HG03108 (cell line): Measurements from ENCODE around the gene CYYR1.

Experiments used
- ATAC-seq: cut with Tn5 transposase; IDR thresholded peaks from one replicate; pipeline ENCODE4 v1.9.1; 2021; ENCODE audit warnings: moderate library complexity; ENCODE audit not compliant: unreplicated experiment

CYYR1 gene

DNA sequence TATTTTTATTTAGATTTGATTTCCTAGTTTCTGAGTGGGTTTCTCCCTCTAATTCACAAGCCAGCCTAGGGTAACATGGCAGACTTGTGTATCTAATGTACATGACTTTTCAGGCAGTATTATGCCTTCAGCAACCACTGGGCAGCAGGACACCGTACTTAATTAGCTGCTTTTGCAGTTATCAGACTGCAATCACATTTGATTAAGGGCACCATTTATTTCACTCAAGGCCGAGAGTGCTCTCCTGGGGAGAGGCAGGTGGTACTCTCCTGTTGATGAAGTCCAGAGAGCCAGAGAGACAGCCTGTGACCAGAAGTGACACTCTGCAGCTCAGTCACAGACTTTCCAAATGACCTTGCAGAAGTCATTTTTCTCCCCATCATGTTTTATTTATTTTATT lies 18.7 kb downstream of the CYYR1 start:
- no peak for ATAC-seq

DNA sequence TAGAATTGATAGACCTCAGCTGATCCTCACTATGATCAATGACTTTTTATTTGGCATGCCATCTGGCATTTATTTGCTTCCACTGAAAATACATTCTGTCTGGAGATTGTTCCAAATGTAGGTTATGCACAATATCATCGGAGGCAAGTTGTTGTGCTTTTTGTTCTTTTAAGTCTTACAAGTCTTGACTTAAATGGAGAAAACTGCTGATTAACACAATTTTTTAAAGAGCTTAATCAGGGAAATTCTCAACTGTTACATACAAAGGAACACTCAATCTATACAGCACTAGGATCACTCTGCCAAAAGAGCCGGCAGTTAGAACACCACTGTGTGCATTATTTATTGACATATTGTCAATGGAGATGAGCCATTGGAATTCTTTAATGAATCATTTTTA lies 19.2 kb downstream of the CYYR1 start:
- no peak for ATAC-seq

- ATAC-seq = no peak
Measured at GRCh38 chr21:26550326-26550725, 22.8 kb downstream of the CYYR1 start.

DNA sequence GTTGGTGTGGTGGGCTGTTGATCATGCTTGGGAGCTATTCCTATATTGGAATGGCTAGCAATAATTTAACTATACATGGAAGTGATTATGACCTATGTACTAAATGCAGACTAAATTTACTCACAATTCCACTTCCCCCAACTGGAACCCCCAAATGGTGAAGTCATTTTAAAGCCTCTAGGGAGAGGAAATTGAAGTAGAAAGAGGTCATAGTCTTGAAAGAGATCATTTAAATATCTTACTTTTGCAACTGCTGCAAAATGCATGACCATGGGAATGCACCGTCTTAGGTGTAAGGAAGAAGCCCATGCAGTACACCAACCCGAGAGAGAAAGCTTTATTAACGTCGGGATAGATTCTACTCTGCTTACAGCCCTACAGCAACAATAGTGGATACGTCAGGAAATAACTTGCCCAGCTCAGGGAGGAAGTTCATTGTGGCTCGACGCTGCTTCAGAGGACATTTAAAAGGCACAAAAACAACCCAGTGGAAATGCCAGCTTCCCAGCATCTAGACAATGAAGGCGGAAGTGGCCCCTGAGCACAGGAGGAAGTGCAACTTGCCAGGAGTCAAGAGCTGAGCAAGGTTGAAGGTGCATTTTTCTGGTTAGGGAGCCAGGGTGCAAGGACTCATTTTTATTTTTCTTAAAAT lies 26.5 kb downstream of the CYYR1 start:
- no peak for ATAC-seq

- no peak for ATAC-seq
Measured at GRCh38 chr21:26544201-26544775, 28.8 kb downstream of the CYYR1 start.

DNA sequence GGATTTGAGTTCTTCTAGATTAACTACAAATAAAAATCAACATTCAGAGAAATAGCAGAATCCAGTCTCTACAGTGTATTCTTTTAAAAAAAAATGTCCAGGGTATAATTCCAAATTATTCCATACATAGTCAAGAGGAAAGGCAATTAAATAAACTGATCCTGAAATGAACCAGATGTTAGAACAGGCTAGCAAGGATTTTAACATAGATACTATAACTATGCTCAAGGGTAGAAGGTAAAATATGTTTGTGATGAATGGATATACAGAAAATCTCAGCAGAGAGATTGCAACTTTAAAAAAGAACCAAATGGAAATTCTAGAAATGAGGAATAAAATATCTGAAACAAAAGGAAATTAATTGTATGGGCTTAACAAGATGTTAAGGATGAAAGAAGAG lies 32.4 kb downstream of the CYYR1 start:
- ATAC-seq = no peak

- ATAC-seq = no peak
Measured at GRCh38 chr21:26539566-26539965, 33.5 kb downstream of the CYYR1 start.

DNA sequence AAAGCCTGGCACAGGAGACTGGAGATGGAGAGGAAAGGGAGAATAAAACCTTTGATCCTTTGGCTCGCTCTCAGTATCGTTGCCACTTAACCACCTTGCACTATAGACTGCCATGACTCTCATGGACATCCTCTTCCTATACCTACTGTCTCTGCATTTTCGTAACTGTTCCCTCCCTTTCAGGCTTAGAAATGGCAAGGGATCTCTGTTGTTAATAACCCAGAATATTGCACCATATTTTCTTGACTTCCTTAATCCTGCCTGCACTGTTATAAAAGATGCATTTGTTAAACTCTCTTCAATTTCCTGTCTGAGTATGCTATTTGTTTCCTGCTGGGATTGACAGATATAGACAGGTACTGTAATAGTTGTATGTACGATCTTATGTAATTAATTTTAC lies 38.6 kb downstream of the CYYR1 start:
- no peak for ATAC-seq

GRCh38 chr21:26532208-26532607 lies 40.9 kb downstream of the CYYR1 start:
- no peak for ATAC-seq

- ATAC-seq = no peak
Measured at GRCh38 chr21:26529526-26529925, 43.6 kb downstream of the CYYR1 start.

GRCh38 chr21:26528882-26529281 lies 44.2 kb downstream of the CYYR1 start:
- no peak for ATAC-seq

- ATAC-seq = no peak
Measured at GRCh38 chr21:26522704-26523103, 50.4 kb downstream of the CYYR1 start.

GRCh38 chr21:26519142-26519541 lies 53.9 kb downstream of the CYYR1 start:
- ATAC-seq = no peak

- no peak for ATAC-seq
Measured at GRCh38 chr21:26515257-26515656, 57.8 kb downstream of the CYYR1 start.

GRCh38 chr21:26513212-26513611 lies 59.9 kb downstream of the CYYR1 start:
- ATAC-seq = no peak

DNA sequence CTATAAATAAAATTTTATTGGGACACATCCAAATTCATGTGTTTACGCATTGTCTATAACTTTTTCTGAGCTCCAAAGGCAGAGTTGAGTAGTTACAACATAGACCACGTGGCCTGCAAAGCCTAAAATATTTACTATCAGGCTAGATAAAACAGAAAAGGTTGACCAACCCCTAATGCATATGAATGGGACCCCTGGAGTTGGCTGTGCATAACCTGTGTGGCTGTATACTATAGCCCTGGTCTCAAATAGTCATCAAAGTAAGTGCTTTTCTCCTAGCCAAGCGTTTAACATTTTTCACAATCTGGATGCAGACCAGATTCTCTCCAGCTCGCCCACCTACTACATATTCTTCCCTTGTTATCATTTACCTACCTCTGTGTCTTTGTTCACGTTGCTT lies 60.4 kb downstream of the CYYR1 start:
- no peak for ATAC-seq

- ATAC-seq = no peak
Measured at GRCh38 chr21:26508903-26509302, 64.2 kb downstream of the CYYR1 start.

GRCh38 chr21:26506956-26507355 lies 66.1 kb downstream of the CYYR1 start:
- no peak for ATAC-seq

- no peak for ATAC-seq
Measured at GRCh38 chr21:26505211-26505610, 67.9 kb downstream of the CYYR1 start.

GRCh38 chr21:26503414-26503813 lies 69.7 kb downstream of the CYYR1 start:
- ATAC-seq = no peak

DNA sequence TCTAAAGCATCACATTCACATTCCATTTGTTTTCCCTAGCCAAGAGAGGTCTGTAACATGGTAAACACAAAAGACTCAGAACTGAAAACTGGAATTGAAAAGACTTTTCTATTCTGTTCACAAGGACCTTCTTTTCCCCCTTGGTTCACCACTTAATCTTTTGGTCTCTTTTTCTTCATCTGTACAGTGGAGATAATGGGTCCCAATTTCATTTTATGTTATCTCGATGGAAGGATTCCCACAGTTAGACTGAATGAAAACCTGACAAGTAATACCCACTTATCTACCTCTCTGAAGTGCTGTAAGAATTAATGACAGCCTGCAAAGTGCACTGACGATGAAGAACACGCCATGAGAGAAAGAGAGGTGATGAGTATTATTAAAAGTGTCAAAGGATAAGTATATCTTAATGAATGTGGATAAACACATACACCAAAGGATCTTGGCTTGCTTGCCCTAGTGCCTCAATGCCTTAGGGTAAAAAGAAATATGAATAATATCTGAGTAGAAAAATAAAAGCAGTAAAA lies 71.5 kb downstream of the CYYR1 start:
- ATAC-seq = no peak

DNA sequence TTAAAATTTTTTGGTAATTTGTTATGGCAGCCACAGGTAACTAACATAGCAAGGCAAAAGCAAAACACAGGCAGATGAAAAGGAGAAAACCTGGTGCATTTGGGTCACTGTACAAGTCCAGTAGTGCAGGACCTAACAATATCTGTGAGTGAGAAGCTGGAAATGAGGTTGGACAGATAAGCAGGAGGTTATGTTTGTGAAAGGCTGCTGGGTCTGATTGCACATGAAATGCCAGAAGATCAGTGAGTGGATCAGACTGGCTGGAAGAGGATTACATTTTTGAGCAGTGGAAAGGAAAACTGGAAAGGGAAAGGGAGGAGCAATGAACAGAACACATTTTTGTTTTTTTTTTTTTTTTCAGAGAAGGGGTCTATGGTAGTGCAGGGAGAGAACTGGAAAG lies 73.6 kb downstream of the CYYR1 start:
- no peak for ATAC-seq
